SK-N-SH (cell line): ENCODE data around the gene XIRP1. TPM values are rescaled to one million over a fixed set of nuclear protein-coding genes. Genes with fewer than 3 reads are reported as not detected.

ENCODE experiments used
- CTCF ChIA-PET: fragments of 300-600, 350-600 bp; formaldehyde crosslinking; extraction: SDS; loops from one replicate; lab custom pipeline; 2021; lab: Yijun Ruan, JAX
- POLR2A ChIA-PET: fragments of 350-600 bp; sonication (Branson Sonifier 250); formaldehyde crosslinking; extraction: SDS; loops from one replicate; lab custom pipeline; 2020; ENCODE audit warnings: antibody characterized with exemption, inconsistent platforms; lab: Yijun Ruan, JAX
- DNase-seq: peaks from one replicate; pipeline ENCODE4 v3.0.0; 2012
- H2AFZ ChIP-seq: fragments of 200-600 bp; sonication (generic); 2 replicates; pipeline ENCODE4 v1.8.1; 2016; ENCODE audit warnings: antibody characterized with exemption, mild to moderate bottlenecking, low read depth
- H3F3A ChIP-seq: fragments of 200-600 bp; sonication (generic); replicated peaks from 2 replicates; pipeline ENCODE3; 2016; ENCODE audit warnings: antibody characterized with exemption, mild to moderate bottlenecking; ENCODE audit not compliant: insufficient read depth
- H3K27ac ChIP-seq, 2 experiments: fragments of 200-500 bp in 1 of 2; fragments of 200-600 bp in 1 of 2; sonication (Bioruptor generic) in 1 of 2; sonication (generic), shearing (Covaris generic) in 1 of 2; 2 replicates each; pipeline versions ENCODE4 v1.5.1 to v1.6.1; 2014 to 2016; ENCODE audit warnings: low read depth in 2 of 2, inconsistent platforms in 1 of 2, low read length in 1 of 2, mild to moderate bottlenecking in 1 of 2, mixed read lengths in 1 of 2
- H3K27me3 ChIP-seq: fragments of 200-600 bp; sonication (generic), shearing (Covaris generic); 2 replicates; pipeline ENCODE4 v1.6.1; 2016; ENCODE audit warnings: mixed run types; ENCODE audit not compliant: insufficient read depth
- H3K36me3 ChIP-seq, 2 experiments: fragments of 200-500 bp in 1 of 2; fragments of 200-600 bp in 1 of 2; sonication (Bioruptor generic) in 1 of 2; sonication (generic) in 1 of 2; replicated peaks in 1 of 2; 2 replicates each; pipeline versions ENCODE3 to v1.5.1; 2014 to 2016; ENCODE audit warnings: low read length in 1 of 2, mild to moderate bottlenecking in 1 of 2; ENCODE audit not compliant: insufficient read depth in 2 of 2, control insufficient read depth in 1 of 2
- H3K4me1 ChIP-seq, 2 experiments: fragments of 200-500 bp in 1 of 2; fragments of 200-600 bp in 1 of 2; sonication (Bioruptor generic) in 1 of 2; sonication (generic), shearing (Covaris generic) in 1 of 2; 2 replicates each; pipeline versions ENCODE4 v1.5.1 to v1.6.1; 2014 to 2016; ENCODE audit warnings: low read depth in 1 of 2, low read length in 1 of 2, mixed run types in 1 of 2; ENCODE audit not compliant: insufficient read depth in 2 of 2, control insufficient read depth in 1 of 2
- H3K4me2 ChIP-seq: fragments of 200-600 bp; sonication (generic), shearing (Covaris generic); 2 replicates; pipeline ENCODE4 v1.6.1; 2017; ENCODE audit warnings: mixed run types
- H3K4me3 ChIP-seq, 2 experiments: fragments of 200-500 bp in 1 of 2; fragments of 200-600 bp in 1 of 2; sonication (Bioruptor generic) in 1 of 2; sonication (generic), shearing (Covaris generic) in 1 of 2; 2 replicates each; pipeline versions ENCODE4 v1.5.1 to v1.8.1; 2014 to 2016; ENCODE audit warnings: low read depth in 2 of 2, inconsistent platforms in 1 of 2, low read length in 1 of 2, mild to moderate bottlenecking in 1 of 2, mixed read lengths in 1 of 2, moderate library complexity in 1 of 2
- H3K79me2 ChIP-seq: fragments of 200-600 bp; sonication (generic); 2 replicates; pipeline ENCODE4 v1.8.1; 2017; ENCODE audit warnings: mild to moderate bottlenecking; ENCODE audit not compliant: insufficient read depth
- H3K9ac ChIP-seq: fragments of 200-600 bp; sonication (generic); 2 replicates; pipeline ENCODE4 v1.6.1; 2017; ENCODE audit warnings: mixed run types
- H3K9me2 ChIP-seq: fragments of 200-600 bp; sonication (generic); 2 replicates; pipeline ENCODE4 v1.6.1; 2017; ENCODE audit warnings: mixed run types
- H3K9me3 ChIP-seq: fragments of 200-600 bp; sonication (generic); 2 replicates; pipeline ENCODE4 v1.6.1; 2017; ENCODE audit warnings: mixed run types, mild to moderate bottlenecking, moderate library complexity
- H4K20me1 ChIP-seq: fragments of 200-600 bp; sonication (generic); 2 replicates; pipeline ENCODE4 v1.6.1; 2017; ENCODE audit warnings: mild to moderate bottlenecking, mixed run types; ENCODE audit not compliant: insufficient read depth
- ELF1 ChIP-seq: IDR thresholded peaks from 2 replicates; pipeline ENCODE4 v1.4.0; 2012
- EZH2phosphoT487 ChIP-seq: fragments of 200-600 bp; sonication (generic); IDR thresholded peaks from 2 replicates; pipeline ENCODE4 v1.6.1; 2017; ENCODE audit warnings: low read depth, mixed run types, mild to moderate bottlenecking, antibody characterized with exemption, moderate library complexity, borderline replicate concordance
- FOSL2 ChIP-seq: IDR thresholded peaks from 2 replicates; pipeline ENCODE4 v1.4.0; 2012; ENCODE audit warnings: low read depth, mild to moderate bottlenecking, moderate library complexity, borderline replicate concordance
- MAX ChIP-seq: IDR thresholded peaks from 2 replicates; pipeline ENCODE4 v1.4.0; 2012; ENCODE audit warnings: low read depth
- MEF2A ChIP-seq: IDR thresholded peaks from 2 replicates; pipeline ENCODE4 v1.4.0; 2012; ENCODE audit warnings: low read depth, borderline replicate concordance
- MXI1 ChIP-seq: IDR thresholded peaks from 2 replicates; pipeline ENCODE4 v1.6.1; 2012; ENCODE audit warnings: mild to moderate bottlenecking, low read depth, low read length, improper control_type of control experiment
- PBX3 ChIP-seq: IDR thresholded peaks from 2 replicates; pipeline ENCODE4; 2012
- POLR2AphosphoS5 ChIP-seq: IDR thresholded peaks from 2 replicates; pipeline ENCODE4 v1.6.1; 2012; ENCODE audit warnings: low read depth, low read length
- RAD21 ChIP-seq: IDR thresholded peaks from 2 replicates; pipeline ENCODE4 v1.6.1; 2012; ENCODE audit warnings: mild to moderate bottlenecking, low read length
- RCOR1 ChIP-seq: fragments of 150-350 bp; IDR thresholded peaks from 2 replicates; pipeline ENCODE4 v1.6.1; 2017; ENCODE audit warnings: antibody characterized with exemption, low read length
- RFX5 ChIP-seq: IDR thresholded peaks from 2 replicates; pipeline ENCODE4 v1.6.1; 2012; ENCODE audit warnings: mild to moderate bottlenecking, improper control_type of control experiment, low read length
- SMC3 ChIP-seq: IDR thresholded peaks from 2 replicates; pipeline ENCODE4 v1.6.1; 2012; ENCODE audit warnings: low read depth, low read length, improper control_type of control experiment
- TEAD4 ChIP-seq: IDR thresholded peaks from 2 replicates; pipeline ENCODE4 v1.4.0; 2012; ENCODE audit warnings: mild to moderate bottlenecking, borderline replicate concordance; ENCODE audit not compliant: insufficient read depth
- USF1 ChIP-seq: IDR thresholded peaks from 2 replicates; pipeline ENCODE4 v1.4.0; 2012; ENCODE audit warnings: low read depth, borderline replicate concordance
- WGBS: methylation state at CpG from one replicate; pipeline ENCODE4 v1.1.6; 2017; ENCODE audit warnings: low lambda C conversion rate; 5-methylcytosine and 5-hydroxymethylcytosine counted together
- polyA plus RNA-seq, 3 experiments: library from polyadenylated mRNA; depleted of rRNA; stranded (reverse); fragments of >200 nt; gene quantifications; 2 replicates each; pipeline ENCODE4 v1.2.3, GENCODE V29; 2012
- TF ChIP-seq, protein P1 (sequence below): fragments of 150-350 bp; IDR thresholded peaks from 2 replicates; pipeline ENCODE4 v1.6.1; 2016; ENCODE audit warnings: mild to moderate bottlenecking, low read depth, low read length
- TF ChIP-seq, protein P2 (sequence below): IDR thresholded peaks from 2 replicates; pipeline ENCODE4 v1.6.1; 2012; ENCODE audit warnings: mild to moderate bottlenecking, low read depth, low read length, moderate library complexity
- TF ChIP-seq, protein P3 (sequence below): fragments of 150-350 bp; IDR thresholded peaks from 2 replicates; pipeline ENCODE4 v1.6.1; 2017; ENCODE audit warnings: antibody characterized with exemption, low read length, low read depth, borderline replicate concordance

XIRP1 gene
- polyA plus RNA-seq, 1 of the 3 experiments (the other 2 are of a cell fraction) = not detected

GRCh38 chr3:39157359-39157758, 35.0 kb downstream of the XIRP1 start:
- Histone ChIP-seq H2AFZ (no peak overlapping the region), H3K4me2 (no peak overlapping the region), H3K9ac (no peak overlapping the region), H3K9me3 (no peaks in the 10 kb centered on the region), H3K4me1 (peaks cover 0 to 5% of the 10 kb centered on the region in 2 experiments; a peak in 1 of 4 replicates), H4K20me1 (peaks cover 3% of the 10 kb centered on the region; the same call in 1 of the 2 replicates), H3K27me3 (no peaks in the 10 kb centered on the region), H3K36me3 (no peaks in the 10 kb centered on the region), H3K4me3 (no peak overlapping the region), H3K9me2 (no peaks in the 10 kb centered on the region), H3K27ac (no peak overlapping the region), H3K79me2 (peaks cover 10% of the 10 kb centered on the region), H3F3A (peaks cover 9% of the 10 kb centered on the region)
- WGBS = 61% methylated on average over 7 of the region's 7 CpGs
- CTCF ChIA-PET = interaction anchor here (1.0 to 1.6 kb wide), 2 partner anchors 15 to 33 kb away, joined by 3 to 5 read pairs; no protein-coding TSS in a partner anchor
- no peak for DNase-seq
- POLR2A ChIA-PET = no interaction called here
- no peak for TF ChIP-seq RAD21
- no peak for TF ChIP-seq POLR2AphosphoS5
- no peak for TF ChIP-seq SMC3
- TF ChIP-seq MAX = no peak
- no peak for TF ChIP-seq FOSL2
- TF ChIP-seq, protein P1, sequence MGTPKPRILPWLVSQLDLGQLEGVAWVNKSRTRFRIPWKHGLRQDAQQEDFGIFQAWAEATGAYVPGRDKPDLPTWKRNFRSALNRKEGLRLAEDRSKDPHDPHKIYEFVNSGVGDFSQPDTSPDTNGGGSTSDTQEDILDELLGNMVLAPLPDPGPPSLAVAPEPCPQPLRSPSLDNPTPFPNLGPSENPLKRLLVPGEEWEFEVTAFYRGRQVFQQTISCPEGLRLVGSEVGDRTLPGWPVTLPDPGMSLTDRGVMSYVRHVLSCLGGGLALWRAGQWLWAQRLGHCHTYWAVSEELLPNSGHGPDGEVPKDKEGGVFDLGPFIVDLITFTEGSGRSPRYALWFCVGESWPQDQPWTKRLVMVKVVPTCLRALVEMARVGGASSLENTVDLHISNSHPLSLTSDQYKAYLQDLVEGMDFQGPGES = no peak
- TF ChIP-seq USF1 = no peak
- no peak for TF ChIP-seq PBX3
- no peak for TF ChIP-seq MXI1
- no peak for TF ChIP-seq EZH2phosphoT487
- no peak for TF ChIP-seq ELF1
- TF ChIP-seq TEAD4 = no peak
- TF ChIP-seq, all 33 proteins: peak for 0

DNA sequence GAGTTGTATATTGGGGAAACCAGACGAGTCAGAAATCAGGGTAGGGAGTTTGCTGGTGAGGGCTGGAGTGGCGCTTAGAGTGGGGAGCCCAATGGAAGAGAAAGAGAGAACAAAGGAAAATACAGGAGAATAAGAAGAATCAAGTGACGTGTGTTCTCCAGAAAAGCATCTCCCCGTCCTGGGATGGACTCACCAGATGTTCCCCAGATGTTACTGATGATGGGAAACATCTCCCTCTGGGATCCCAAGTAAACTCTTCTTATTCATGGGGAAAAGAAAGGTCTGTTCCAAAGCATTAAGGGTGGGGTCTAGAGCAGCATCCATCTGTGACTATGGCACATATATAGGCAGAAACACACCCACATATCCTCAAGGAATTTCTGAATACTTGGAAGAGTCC, 36.0 kb downstream of the XIRP1 start:
- Histone ChIP-seq H2AFZ (no peak overlapping the region), H3K9me2 (no peaks in the 10 kb centered on the region), H3K9ac (no peak overlapping the region), H3K36me3 (no peaks in the 10 kb centered on the region), H3K4me2 (no peak overlapping the region), H4K20me1 (peaks cover 13% of the 10 kb centered on the region; the same call in 1 of the 2 replicates), H3K9me3 (no peaks in the 10 kb centered on the region), H3K4me3 (no peak overlapping the region), H3K79me2 (peaks cover 20% of the 10 kb centered on the region), H3K27me3 (no peaks in the 10 kb centered on the region), H3F3A (peaks cover 18% of the 10 kb centered on the region), H3K4me1 (peaks cover 0 to 15% of the 10 kb centered on the region in 2 experiments; a peak in 1 of 4 replicates), H3K27ac (no peak overlapping the region)
- ChIA-PET CTCF (interaction anchor here (1.3 to 1.5 kb wide), 2 partner anchors 16 to 131 kb away, joined by 3 read pairs; no protein-coding TSS in a partner anchor), POLR2A (no interaction called here)
- 92% methylated on average over 4 of the region's 4 CpGs for WGBS
- DNase-seq = no peak
- TF ChIP-seq MEF2A = no peak
- TF ChIP-seq, protein P2, sequence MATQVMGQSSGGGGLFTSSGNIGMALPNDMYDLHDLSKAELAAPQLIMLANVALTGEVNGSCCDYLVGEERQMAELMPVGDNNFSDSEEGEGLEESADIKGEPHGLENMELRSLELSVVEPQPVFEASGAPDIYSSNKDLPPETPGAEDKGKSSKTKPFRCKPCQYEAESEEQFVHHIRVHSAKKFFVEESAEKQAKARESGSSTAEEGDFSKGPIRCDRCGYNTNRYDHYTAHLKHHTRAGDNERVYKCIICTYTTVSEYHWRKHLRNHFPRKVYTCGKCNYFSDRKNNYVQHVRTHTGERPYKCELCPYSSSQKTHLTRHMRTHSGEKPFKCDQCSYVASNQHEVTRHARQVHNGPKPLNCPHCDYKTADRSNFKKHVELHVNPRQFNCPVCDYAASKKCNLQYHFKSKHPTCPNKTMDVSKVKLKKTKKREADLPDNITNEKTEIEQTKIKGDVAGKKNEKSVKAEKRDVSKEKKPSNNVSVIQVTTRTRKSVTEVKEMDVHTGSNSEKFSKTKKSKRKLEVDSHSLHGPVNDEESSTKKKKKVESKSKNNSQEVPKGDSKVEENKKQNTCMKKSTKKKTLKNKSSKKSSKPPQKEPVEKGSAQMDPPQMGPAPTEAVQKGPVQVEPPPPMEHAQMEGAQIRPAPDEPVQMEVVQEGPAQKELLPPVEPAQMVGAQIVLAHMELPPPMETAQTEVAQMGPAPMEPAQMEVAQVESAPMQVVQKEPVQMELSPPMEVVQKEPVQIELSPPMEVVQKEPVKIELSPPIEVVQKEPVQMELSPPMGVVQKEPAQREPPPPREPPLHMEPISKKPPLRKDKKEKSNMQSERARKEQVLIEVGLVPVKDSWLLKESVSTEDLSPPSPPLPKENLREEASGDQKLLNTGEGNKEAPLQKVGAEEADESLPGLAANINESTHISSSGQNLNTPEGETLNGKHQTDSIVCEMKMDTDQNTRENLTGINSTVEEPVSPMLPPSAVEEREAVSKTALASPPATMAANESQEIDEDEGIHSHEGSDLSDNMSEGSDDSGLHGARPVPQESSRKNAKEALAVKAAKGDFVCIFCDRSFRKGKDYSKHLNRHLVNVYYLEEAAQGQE = no peak
- TF ChIP-seq, protein P1 = no peak
- no peak for TF ChIP-seq MAX
- TF ChIP-seq RFX5 = no peak
- TF ChIP-seq RCOR1 = no peak
- no peak for TF ChIP-seq TEAD4
- TF ChIP-seq, protein P3, sequence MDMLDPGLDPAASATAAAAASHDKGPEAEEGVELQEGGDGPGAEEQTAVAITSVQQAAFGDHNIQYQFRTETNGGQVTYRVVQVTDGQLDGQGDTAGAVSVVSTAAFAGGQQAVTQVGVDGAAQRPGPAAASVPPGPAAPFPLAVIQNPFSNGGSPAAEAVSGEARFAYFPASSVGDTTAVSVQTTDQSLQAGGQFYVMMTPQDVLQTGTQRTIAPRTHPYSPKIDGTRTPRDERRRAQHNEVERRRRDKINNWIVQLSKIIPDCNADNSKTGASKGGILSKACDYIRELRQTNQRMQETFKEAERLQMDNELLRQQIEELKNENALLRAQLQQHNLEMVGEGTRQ = no peak
- no peak for TF ChIP-seq EZH2phosphoT487
